HEK293 (cell line): ENCODE measurements around the gene SLC5A1.

Source experiments
- CTCF ChIP-seq: fragments of 450-650 bp; formaldehyde crosslinking; IDR thresholded peaks from 2 replicates; pipeline ENCODE4 v1.5.1; 2016; ENCODE audit warnings: missing biosample characterization, missing genetic modification characterization
- KLF17 ChIP-seq: fragments of 450-650 bp; formaldehyde crosslinking; IDR thresholded peaks from 2 replicates; pipeline ENCODE4 v1.5.1; 2016; ENCODE audit warnings: missing biosample characterization, missing genetic modification characterization
- KLF9 ChIP-seq: fragments of 450-650 bp; formaldehyde crosslinking; IDR thresholded peaks from 2 replicates; pipeline ENCODE4 v1.5.1; 2016; ENCODE audit warnings: missing biosample characterization, missing genetic modification characterization, low read depth
- YY1 ChIP-seq: fragments of 450-650 bp; formaldehyde crosslinking; IDR thresholded peaks from 2 replicates; pipeline ENCODE4 v1.5.1; 2018; ENCODE audit warnings: missing biosample characterization, missing genetic modification characterization
- ZBTB1 ChIP-seq: fragments of 450-650 bp; formaldehyde crosslinking; IDR thresholded peaks from 2 replicates; pipeline ENCODE4 v1.5.1; 2016; ENCODE audit warnings: missing biosample characterization, missing genetic modification characterization
- ZBTB10 ChIP-seq: fragments of 450-650 bp; formaldehyde crosslinking; IDR thresholded peaks from 2 replicates; pipeline ENCODE4 v1.5.1; 2016; ENCODE audit warnings: missing biosample characterization, missing genetic modification characterization
- ZBTB21 ChIP-seq: fragments of 450-650 bp; formaldehyde crosslinking; IDR thresholded peaks from 2 replicates; pipeline ENCODE4 v1.5.1; 2017; ENCODE audit warnings: missing biosample characterization, missing genetic modification characterization
- ZBTB7A ChIP-seq: fragments of 450-650 bp; formaldehyde crosslinking; IDR thresholded peaks from 2 replicates; pipeline ENCODE4 v1.5.1; 2016; ENCODE audit warnings: low read depth, missing biosample characterization, missing genetic modification characterization
- ZNF202 ChIP-seq: fragments of 450-650 bp; formaldehyde crosslinking; IDR thresholded peaks from 2 replicates; pipeline ENCODE4 v1.5.1; 2016; ENCODE audit warnings: missing biosample characterization, missing genetic modification characterization, borderline replicate concordance

- TF ChIP-seq ZBTB21 = no peak
- no peak for TF ChIP-seq CTCF (tag by site-specific recombination)
- TF ChIP-seq ZBTB7A = no peak
- no peak for TF ChIP-seq YY1 (tag by site-specific recombination)
- no peak for TF ChIP-seq ZNF202 (tag by site-specific recombination)
- TF ChIP-seq ZBTB10 (tag by site-specific recombination) = no peak
- no peak for TF ChIP-seq KLF9
- TF ChIP-seq ZBTB1 (tag by site-specific recombination) = no peak
- TF ChIP-seq KLF17 (tag by site-specific recombination) = no peak
Measured at GRCh38 chr22:32048069-32048468, 5.0 kb downstream of the SLC5A1 start.
